Activated CD8-positive, alpha-beta memory T cell treated with anti-CD3 and anti-CD28 coated beads, Interleukin-2, amount 10 ng/mL, durations not matched to agents 7 days and 5 days (primary cell): ENCODE measurements around the gene SPINK14. TPM values are rescaled to one million over a fixed set of nuclear protein-coding genes. Genes with fewer than 3 reads are reported as not detected.

Experiments used
- ATAC-seq: fragments of 150-1000 bp; cut with Tn5 transposase; one replicate; pipeline ENCODE4 v1.10.0; 2021; ENCODE audit warnings: moderate library complexity
- CTCF ChIA-PET: fragments of 350-600 bp; sonication (Branson Sonifier 250); formaldehyde crosslinking; loops from one replicate; lab custom pipeline; 2021; ENCODE audit warnings: antibody characterized with exemption; lab: Charles Lee
- DNase-seq: peaks from one replicate; pipeline ENCODE4 v3.0.0-alpha.2; 2020
- H3K27ac Mint-ChIP-seq: one replicate; pipeline ENCODE4 v1.8.0; 2021; ENCODE audit warnings: mild to moderate bottlenecking, mixed read lengths
- H3K27me3 Mint-ChIP-seq: one replicate; pipeline ENCODE4 v1.8.0; 2021; ENCODE audit warnings: mixed read lengths
- H3K36me3 Mint-ChIP-seq: one replicate; pipeline ENCODE4 v1.8.0; 2021; ENCODE audit warnings: mild to moderate bottlenecking, mixed read lengths
- H3K4me1 Mint-ChIP-seq: one replicate; pipeline ENCODE4 v1.8.0; 2021; ENCODE audit warnings: mixed read lengths
- H3K4me3 Mint-ChIP-seq: one replicate; pipeline ENCODE4 v1.8.0; 2021; ENCODE audit warnings: mild to moderate bottlenecking, moderate library complexity, mixed read lengths
- H3K9me3 Mint-ChIP-seq: one replicate; pipeline ENCODE4 v1.8.0; 2022; ENCODE audit warnings: low read depth, mixed read lengths
- total RNA-seq, 2 experiments: library from RNA; stranded (reverse); gene quantifications; one replicate each; pipeline ENCODE4 v1.2.3, GENCODE V29; 2021

Gene SPINK14, protein sequence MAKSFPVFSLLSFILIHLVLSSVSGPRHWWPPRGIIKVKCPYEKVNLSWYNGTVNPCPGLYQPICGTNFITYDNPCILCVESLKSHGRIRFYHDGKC
- not detected for total RNA-seq

- CTCF ChIA-PET: no interaction called here
- no peak for DNase-seq
- ATAC-seq: no peak
- H3K27me3 Mint-ChIP-seq: peaks cover 16% of the 10 kb centered on the region
- H3K4me1 Mint-ChIP-seq: no peaks in the 10 kb centered on the region
- H3K4me3 Mint-ChIP-seq: no peak within 1 kb of the TSS
- no peaks in the 10 kb centered on the region for H3K36me3 Mint-ChIP-seq
- no peaks in the 10 kb centered on the region for H3K9me3 Mint-ChIP-seq
- H3K27ac Mint-ChIP-seq: no peak within 1 kb of the TSS
Observed at GRCh38 chr5:148168246-148168645, at the start of gene SPINK14. SPINK14 (plus strand) TSS chr5:148168546; CDS start chr5:148169733, 1,187 bp downstream.

DNA sequence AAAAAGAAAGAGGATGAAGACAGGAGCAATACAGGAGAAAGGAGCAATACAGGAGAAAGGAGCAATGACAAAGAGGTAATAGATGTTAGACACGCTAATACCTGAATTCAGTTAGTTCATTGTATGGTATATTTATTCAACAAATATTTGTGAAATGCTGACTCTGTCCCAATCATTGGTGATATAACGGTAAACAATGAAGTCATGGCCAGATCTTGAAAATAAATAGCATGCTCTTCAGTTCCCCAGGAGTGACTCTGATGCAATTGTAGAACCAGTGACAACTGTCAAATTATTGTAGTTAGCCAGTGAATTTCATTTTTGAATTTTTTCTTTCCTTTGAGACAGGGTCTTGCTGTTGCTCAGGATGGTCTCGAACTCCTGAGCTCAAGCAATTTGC lies 48.0 kb upstream of the SPINK14 start:
- no peak for ATAC-seq

DNA sequence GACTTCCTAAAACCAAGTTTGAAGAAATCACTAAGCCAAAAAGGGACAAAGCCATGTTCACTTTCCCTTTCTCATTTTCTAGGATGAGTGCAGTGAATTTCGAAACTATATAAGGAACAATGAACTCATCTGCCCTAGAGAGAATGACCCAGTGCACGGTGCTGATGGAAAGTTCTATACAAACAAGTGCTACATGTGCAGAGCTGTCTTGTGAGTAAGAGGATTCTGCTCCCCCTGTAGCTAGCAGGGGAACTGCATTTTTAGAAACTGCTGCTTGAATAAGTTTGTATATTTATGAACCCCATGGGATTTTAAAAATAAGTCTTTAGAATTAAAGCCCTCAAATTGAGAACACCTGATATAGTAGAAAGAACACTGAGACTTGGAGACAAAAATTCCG lies 42.7 kb upstream of the SPINK14 start:
- no peaks in the 10 kb centered on the region for H3K27me3 Mint-ChIP-seq
- DNase-seq: no peak

More for the DNA sequence above, 48.0 kb upstream of the SPINK14 start:
- Mint-ChIP-seq H3K4me3 (no peak overlapping the region), H3K9me3 (no peaks in the 10 kb centered on the region), H3K27me3 (no peaks in the 10 kb centered on the region), H3K36me3 (no peaks in the 10 kb centered on the region), H3K27ac (no peak overlapping the region), H3K4me1 (no peaks in the 10 kb centered on the region)
- CTCF ChIA-PET: interaction anchor here (0.6 to 0.8 kb wide), 3 partner anchors 147 to 615 kb away, joined by 3 read pairs; no protein-coding TSS in a partner anchor
- no peak for DNase-seq

DNA sequence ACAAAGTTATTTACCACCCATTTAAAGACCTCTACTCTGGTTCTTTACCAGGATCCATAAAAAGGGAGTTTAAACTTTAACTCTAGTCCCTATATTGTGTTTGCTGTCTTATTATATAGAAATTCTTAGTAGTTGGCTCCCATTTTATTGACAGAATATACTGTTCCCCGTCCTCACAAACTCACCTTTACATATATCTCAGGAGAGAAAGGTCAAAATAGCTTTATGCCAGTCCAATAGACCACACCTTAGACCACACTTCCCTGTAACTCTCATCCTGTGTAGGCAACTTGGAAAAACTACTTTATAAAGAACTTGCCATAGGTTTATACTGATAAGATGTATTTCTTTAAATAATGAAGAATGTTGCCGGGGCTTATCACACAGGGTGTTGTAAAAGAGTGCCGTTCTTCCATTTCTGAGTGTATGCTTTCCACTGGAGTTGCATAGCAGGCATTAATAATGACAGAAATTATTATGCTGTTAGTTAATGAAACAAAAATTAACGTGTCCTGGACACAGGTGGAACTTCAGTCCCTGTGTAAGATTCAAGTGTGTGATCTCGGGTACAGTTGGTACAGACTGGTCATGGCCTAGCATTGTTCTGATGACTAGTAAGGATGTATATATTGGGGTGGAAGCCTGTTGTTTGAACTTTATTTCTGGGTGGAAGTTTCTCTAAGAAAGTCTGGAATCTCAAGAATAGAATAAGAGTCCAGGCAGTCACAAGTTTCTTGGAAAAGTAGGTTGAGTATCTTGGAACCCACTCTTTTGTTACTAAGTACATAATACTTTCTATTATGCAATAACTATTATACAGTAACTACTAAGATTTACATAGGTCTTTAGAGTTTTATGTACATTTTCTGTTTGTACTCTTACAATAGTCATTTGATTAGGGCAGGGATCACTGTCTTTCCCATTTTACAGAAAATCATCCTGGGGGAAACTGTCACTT lies 33.0 kb upstream of the SPINK14 start:
- ATAC-seq: no peak

More for the DNA sequence above, 42.7 kb upstream of the SPINK14 start:
- Mint-ChIP-seq H3K9me3 (no peaks in the 10 kb centered on the region), H3K4me1 (no peaks in the 10 kb centered on the region), H3K36me3 (no peaks in the 10 kb centered on the region), H3K4me3 (no peak overlapping the region), H3K27ac (no peak overlapping the region)
- CTCF ChIA-PET: no interaction called here
- no peak for ATAC-seq

GRCh38 chr5:148140846-148141245 lies 27.5 kb upstream of the SPINK14 start:
- no peak overlapping the region for H3K4me3 Mint-ChIP-seq
- no peak for ATAC-seq
- DNase-seq: no peak
- CTCF ChIA-PET: no interaction called here
- H3K4me1 Mint-ChIP-seq: no peaks in the 10 kb centered on the region
- peaks cover 2% of the 10 kb centered on the region for H3K27me3 Mint-ChIP-seq
- no peaks in the 10 kb centered on the region for H3K9me3 Mint-ChIP-seq
- no peak overlapping the region for H3K27ac Mint-ChIP-seq
- no peaks in the 10 kb centered on the region for H3K36me3 Mint-ChIP-seq

More for the DNA sequence above, 33.0 kb upstream of the SPINK14 start:
- no peaks in the 10 kb centered on the region for H3K36me3 Mint-ChIP-seq
- H3K27me3 Mint-ChIP-seq: peaks cover 3% of the 10 kb centered on the region
- DNase-seq: no peak
- H3K27ac Mint-ChIP-seq: no peak overlapping the region
- no peaks in the 10 kb centered on the region for H3K9me3 Mint-ChIP-seq
- H3K4me1 Mint-ChIP-seq: no peaks in the 10 kb centered on the region
- no peak overlapping the region for H3K4me3 Mint-ChIP-seq
- CTCF ChIA-PET: interaction anchor here (1.6 kb wide), 1 partner anchor 10 kb away, joined by 3 read pairs; no protein-coding TSS in a partner anchor

- H3K27ac Mint-ChIP-seq: no peak overlapping the region
- H3K4me3 Mint-ChIP-seq: no peak overlapping the region
- no peaks in the 10 kb centered on the region for H3K4me1 Mint-ChIP-seq
- H3K9me3 Mint-ChIP-seq: no peaks in the 10 kb centered on the region
- no peaks in the 10 kb centered on the region for H3K36me3 Mint-ChIP-seq
- ATAC-seq (no peak), DNase-seq (no peak)
- CTCF ChIA-PET: no interaction called here
- peaks cover 2% of the 10 kb centered on the region for H3K27me3 Mint-ChIP-seq
Observed at GRCh38 chr5:148141645-148142044, 26.7 kb upstream of the SPINK14 start.

GRCh38 chr5:148145916-148146315 lies 22.4 kb upstream of the SPINK14 start:
- Mint-ChIP-seq H3K27ac (no peak overlapping the region), H3K4me3 (no peak overlapping the region), H3K9me3 (no peaks in the 10 kb centered on the region), H3K4me1 (no peaks in the 10 kb centered on the region), H3K36me3 (no peaks in the 10 kb centered on the region), H3K27me3 (peaks cover 8% of the 10 kb centered on the region)
- no peak for DNase-seq
- CTCF ChIA-PET: interaction anchor here (1.2 kb wide), 1 partner anchor 9 kb away, joined by 3 read pairs; no protein-coding TSS in a partner anchor
- ATAC-seq: no peak

- H3K27me3 Mint-ChIP-seq: peaks cover 8% of the 10 kb centered on the region
- no peaks in the 10 kb centered on the region for H3K4me1 Mint-ChIP-seq
- no peaks in the 10 kb centered on the region for H3K9me3 Mint-ChIP-seq
- H3K4me3 Mint-ChIP-seq: no peak overlapping the region
- CTCF ChIA-PET: interaction anchor here (1.2 kb wide), 1 partner anchor 10 kb away, joined by 3 read pairs; no protein-coding TSS in a partner anchor
- DNase-seq (no peak), ATAC-seq (no peak)
- H3K36me3 Mint-ChIP-seq: no peaks in the 10 kb centered on the region
- no peak overlapping the region for H3K27ac Mint-ChIP-seq
Observed at GRCh38 chr5:148146487-148146886, 21.9 kb upstream of the SPINK14 start.

DNA sequence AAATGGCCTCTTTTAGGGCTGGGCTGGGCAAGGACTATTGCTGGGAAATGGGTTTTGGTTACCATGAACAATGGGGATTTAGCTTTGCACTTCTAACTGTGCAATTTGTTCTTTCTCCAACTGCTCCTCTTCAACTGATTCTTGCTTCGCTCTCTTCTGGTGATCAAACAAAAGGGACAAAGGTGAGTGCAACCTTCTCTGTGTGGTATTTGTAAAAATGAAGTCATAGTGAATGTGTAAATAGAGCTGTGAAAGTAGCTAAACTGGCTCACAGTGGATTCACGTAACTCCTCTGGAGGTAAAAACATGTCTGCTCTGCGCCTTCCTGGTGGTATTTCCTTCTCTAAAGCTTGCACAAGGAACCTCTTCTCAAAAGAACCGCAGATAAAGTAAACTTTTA lies 20.9 kb upstream of the SPINK14 start:
- no peak overlapping the region for H3K27ac Mint-ChIP-seq
- no peaks in the 10 kb centered on the region for H3K9me3 Mint-ChIP-seq
- no peak for DNase-seq

DNA sequence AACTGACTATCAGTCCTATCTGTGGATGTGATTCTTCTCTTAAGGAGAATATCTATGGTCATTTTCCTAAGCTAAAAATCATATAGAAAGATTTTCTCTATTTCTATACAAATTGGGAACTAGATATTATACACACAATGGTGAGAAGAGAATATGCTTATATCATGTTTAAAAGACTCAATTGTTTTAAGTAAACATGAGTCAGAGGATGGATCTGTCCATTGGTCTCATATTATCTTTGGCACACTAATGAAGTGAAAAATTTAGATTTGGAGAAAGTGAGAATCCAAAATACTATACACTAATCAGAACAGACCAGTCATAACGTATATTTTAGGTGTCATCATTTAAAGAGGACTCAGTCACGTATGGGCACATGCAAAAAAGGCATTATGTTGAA lies 16.5 kb upstream of the SPINK14 start:
- H3K9me3 Mint-ChIP-seq: no peaks in the 10 kb centered on the region
- DNase-seq (no peak), ATAC-seq (no peak)
- H3K36me3 Mint-ChIP-seq: no peaks in the 10 kb centered on the region
- H3K4me3 Mint-ChIP-seq: no peak overlapping the region
- no peak overlapping the region for H3K27ac Mint-ChIP-seq
- H3K27me3 Mint-ChIP-seq: peaks cover 11% of the 10 kb centered on the region
- no peaks in the 10 kb centered on the region for H3K4me1 Mint-ChIP-seq
- CTCF ChIA-PET: no interaction called here

More for the DNA sequence above, 20.9 kb upstream of the SPINK14 start:
- Mint-ChIP-seq H3K27me3 (peaks cover 11% of the 10 kb centered on the region), H3K4me1 (no peaks in the 10 kb centered on the region), H3K36me3 (no peaks in the 10 kb centered on the region), H3K4me3 (no peak overlapping the region)
- CTCF ChIA-PET: no interaction called here
- no peak for ATAC-seq

- no peak for ATAC-seq
- Mint-ChIP-seq H3K36me3 (no peaks in the 10 kb centered on the region), H3K9me3 (no peaks in the 10 kb centered on the region), H3K27ac (no peak overlapping the region), H3K4me1 (no peaks in the 10 kb centered on the region), H3K27me3 (peaks cover 14% of the 10 kb centered on the region), H3K4me3 (no peak overlapping the region)
- CTCF ChIA-PET: no interaction called here
- DNase-seq: no peak
Observed at GRCh38 chr5:148152781-148153180, 15.6 kb upstream of the SPINK14 start.

DNA sequence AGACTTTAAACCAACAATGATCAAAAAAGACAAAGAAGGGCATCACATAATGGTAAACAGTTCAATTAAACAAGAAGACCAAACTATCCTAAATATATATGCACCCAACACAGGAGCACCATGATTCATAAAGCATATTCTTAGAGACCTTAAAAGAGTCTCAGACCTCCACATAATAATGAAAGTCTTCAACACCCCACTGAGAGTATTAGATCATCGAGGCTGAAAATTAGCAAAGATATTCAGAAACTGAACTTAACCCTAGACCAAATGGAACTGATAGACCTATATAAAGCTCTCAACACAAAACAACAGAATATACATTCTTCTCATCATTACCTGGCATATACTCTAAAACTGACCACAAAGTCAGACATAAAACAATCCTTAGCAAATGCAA lies 11.7 kb upstream of the SPINK14 start:
- Mint-ChIP-seq H3K9me3 (no peaks in the 10 kb centered on the region), H3K36me3 (no peaks in the 10 kb centered on the region), H3K4me1 (no peaks in the 10 kb centered on the region), H3K27ac (no peak overlapping the region), H3K4me3 (no peak overlapping the region), H3K27me3 (peaks cover 8% of the 10 kb centered on the region)
- DNase-seq (no peak), ATAC-seq (no peak)
- CTCF ChIA-PET: no interaction called here

- no peaks in the 10 kb centered on the region for H3K4me1 Mint-ChIP-seq
Observed at GRCh38 chr5:148162038-148162437, 6.3 kb upstream of the SPINK14 start.

GRCh38 chr5:148163345-148163744 lies 5.0 kb upstream of the SPINK14 start:
- Mint-ChIP-seq H3K4me3 (no peak overlapping the region), H3K36me3 (no peaks in the 10 kb centered on the region), H3K9me3 (no peaks in the 10 kb centered on the region), H3K27me3 (peaks cover 4% of the 10 kb centered on the region), H3K4me1 (no peaks in the 10 kb centered on the region), H3K27ac (no peak overlapping the region)
- ATAC-seq: no peak
- CTCF ChIA-PET: no interaction called here
- no peak for DNase-seq

More at GRCh38 chr5:148162038-148162437, 6.3 kb upstream of the SPINK14 start:
- no peak for DNase-seq
- no peaks in the 10 kb centered on the region for H3K36me3 Mint-ChIP-seq
- no peak for ATAC-seq
- no peak overlapping the region for H3K27ac Mint-ChIP-seq
- peaks cover 2% of the 10 kb centered on the region for H3K27me3 Mint-ChIP-seq
- CTCF ChIA-PET: no interaction called here
- H3K9me3 Mint-ChIP-seq: no peaks in the 10 kb centered on the region
- no peak overlapping the region for H3K4me3 Mint-ChIP-seq
